AG09319 (cell line): ENCODE results near the gene GAS7.

Experiments
- DNase-seq: peaks from one replicate; pipeline ENCODE4 v3.0.0-alpha.2; 2010; ENCODE audit warnings: low read depth; ENCODE audit errors: extremely low read depth
- TF ChIP-seq, protein P1 (sequence below): IDR thresholded peaks from 2 replicates; pipeline ENCODE4 v1.5.1; 2011; ENCODE audit warnings: low read depth, mild to moderate bottlenecking, inconsistent platforms, low read length, moderate library complexity

The GAS7 gene

DNA sequence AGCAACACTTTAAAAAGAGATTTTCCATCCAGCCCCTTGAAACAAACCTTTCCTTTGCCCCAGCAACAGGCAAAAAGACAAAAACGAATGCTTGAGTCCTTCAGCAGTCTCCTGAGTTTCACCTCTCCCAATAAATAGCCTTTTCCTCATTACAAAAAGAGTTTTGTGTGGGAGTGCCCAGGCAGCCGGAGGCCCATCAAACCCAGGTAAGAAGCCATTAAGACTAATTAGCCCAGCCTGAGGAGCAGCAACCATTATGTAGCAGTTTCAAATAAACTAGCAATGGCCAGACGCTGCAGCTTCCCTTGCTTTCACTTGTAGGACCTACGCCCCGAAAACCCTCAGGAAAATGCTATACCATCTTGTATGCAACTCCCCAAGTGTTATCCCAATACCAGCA, 15.6 kb downstream of the GAS7 start:
- TF ChIP-seq, protein P1, sequence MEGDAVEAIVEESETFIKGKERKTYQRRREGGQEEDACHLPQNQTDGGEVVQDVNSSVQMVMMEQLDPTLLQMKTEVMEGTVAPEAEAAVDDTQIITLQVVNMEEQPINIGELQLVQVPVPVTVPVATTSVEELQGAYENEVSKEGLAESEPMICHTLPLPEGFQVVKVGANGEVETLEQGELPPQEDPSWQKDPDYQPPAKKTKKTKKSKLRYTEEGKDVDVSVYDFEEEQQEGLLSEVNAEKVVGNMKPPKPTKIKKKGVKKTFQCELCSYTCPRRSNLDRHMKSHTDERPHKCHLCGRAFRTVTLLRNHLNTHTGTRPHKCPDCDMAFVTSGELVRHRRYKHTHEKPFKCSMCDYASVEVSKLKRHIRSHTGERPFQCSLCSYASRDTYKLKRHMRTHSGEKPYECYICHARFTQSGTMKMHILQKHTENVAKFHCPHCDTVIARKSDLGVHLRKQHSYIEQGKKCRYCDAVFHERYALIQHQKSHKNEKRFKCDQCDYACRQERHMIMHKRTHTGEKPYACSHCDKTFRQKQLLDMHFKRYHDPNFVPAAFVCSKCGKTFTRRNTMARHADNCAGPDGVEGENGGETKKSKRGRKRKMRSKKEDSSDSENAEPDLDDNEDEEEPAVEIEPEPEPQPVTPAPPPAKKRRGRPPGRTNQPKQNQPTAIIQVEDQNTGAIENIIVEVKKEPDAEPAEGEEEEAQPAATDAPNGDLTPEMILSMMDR, result no peak
- no peak for DNase-seq

DNA sequence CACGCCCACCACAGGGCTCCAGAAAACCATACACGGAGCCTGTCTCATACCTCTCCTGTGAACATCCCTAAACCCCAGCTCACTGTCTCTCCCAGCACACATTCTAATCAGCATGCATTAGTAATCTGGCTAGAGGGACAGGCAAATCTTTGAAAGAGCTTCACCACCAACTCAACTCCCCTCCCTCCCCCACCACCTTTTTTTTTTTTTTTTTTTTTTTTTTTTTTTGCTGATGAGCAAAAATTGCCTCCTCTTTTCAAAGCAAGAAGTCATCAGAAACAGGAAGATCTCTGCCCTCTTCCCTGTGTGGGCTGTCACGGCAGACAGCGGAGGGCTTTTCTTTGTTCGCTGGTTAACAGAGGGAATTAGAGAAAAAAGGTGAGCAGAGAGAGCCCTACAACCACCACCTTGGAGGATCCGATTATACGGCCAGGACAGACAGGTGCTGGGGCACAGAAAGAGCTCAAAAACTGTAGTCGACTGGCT, 19.9 kb downstream of the GAS7 start:
- TF ChIP-seq, protein P1, result no peak
- no peak for DNase-seq

DNA sequence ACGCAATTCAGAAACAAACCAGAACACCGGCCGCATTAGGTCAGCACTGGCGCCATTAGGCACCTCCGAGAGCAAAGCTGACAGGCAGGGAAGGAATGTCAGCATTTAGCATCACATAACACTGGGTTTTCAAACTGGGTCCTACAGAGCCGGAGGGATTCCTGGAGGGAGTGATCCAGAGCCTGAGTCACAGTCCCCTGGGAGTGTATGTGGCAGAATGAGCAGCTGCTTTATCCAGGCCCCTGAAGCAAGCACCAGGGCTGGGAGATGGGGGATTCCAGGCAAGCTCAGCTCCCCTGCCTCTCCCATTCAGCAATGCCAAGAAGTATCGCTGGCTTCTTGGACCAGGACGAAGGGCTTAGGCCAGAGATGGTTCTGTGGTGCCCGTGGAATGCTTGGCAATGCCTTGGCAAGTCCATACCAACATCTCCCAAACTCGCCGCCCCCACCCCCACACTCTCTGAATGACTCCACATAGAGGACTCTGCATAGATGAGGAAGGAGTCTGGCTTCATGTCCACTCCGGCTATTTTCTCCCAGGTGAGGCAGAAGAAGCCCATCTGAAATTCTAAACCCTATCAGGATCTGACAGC, 20.4 kb downstream of the GAS7 start:
- no peak for DNase-seq
- TF ChIP-seq, protein P1, result no peak

DNA sequence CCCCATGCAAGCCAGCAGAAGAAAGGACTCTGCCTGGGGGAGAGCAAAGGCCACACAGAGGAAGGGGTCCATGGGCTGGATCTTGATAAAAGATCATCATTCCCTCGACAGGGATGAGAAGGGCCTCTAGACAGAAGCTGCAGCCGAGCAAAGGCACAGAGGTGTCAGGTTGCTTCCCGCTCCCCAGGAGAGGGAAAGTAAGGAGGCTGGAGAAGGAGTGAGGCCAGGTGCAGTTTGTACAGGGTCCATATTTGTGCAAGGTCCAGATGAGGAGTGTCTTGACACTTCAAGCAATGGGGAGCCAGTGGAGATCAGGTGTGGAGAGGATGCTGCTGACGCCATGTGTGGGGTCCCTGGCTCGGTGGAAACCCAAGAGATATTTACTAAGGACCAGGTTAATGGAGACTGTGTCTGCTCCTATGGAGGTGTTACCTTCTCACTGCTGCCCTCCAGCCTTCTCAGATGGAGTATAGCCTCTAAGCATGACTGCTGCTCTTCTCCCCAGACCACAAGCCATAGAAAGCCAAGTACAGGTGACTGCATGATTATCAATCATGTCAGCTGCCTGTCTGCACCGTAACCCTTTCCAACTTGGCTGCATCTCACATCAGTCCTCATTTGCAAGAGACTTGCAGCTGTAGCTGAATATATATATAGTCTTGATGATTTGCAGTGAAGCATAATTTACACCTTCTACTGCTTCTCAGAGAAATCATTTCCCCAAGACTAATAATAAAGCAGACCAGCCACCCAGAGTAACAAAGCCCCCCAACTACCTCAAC, 21.1 kb downstream of the GAS7 start:
- no peak for DNase-seq
- TF ChIP-seq, protein P1, result no peak

DNA sequence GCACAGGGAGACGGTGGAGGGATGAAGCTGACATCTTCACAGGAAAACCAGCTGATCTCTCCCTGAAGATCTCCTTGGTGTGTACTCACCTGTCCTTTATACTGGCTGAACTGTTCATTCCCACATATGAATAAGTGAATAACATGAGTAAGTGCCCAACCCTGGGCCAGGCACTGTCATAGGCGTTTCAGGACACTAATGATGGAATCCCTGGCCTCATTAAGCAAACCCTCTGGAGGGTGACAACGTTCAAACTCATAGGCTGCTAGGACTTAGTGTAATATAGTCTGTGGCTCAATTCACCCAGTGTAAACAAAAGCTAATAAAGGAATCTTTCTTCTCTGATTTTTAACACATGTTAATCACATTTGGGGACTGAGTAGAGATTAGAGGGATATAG, 24.5 kb downstream of the GAS7 start:
- DNase-seq, result no peak
- TF ChIP-seq, protein P1, result no peak

DNA sequence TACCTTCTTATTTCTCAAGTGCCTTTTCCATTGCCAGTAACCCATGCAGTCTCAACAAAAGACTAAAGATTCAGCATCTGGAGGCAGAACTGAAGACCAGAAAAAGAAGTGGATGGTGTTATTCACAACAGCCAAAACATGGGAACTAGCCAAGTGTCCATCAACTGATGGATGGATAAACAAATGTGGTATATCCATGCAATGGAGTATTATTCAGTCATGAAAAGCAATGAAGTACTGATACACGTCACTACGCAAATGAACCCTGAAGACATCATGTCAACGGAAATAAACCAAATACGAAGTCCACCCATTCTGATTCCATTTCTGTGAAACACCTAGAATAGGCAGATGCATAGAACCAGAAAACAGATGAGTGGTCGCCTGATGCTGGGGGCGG, 25.6 kb downstream of the GAS7 start:
- TF ChIP-seq, protein P1, result no peak

DNA sequence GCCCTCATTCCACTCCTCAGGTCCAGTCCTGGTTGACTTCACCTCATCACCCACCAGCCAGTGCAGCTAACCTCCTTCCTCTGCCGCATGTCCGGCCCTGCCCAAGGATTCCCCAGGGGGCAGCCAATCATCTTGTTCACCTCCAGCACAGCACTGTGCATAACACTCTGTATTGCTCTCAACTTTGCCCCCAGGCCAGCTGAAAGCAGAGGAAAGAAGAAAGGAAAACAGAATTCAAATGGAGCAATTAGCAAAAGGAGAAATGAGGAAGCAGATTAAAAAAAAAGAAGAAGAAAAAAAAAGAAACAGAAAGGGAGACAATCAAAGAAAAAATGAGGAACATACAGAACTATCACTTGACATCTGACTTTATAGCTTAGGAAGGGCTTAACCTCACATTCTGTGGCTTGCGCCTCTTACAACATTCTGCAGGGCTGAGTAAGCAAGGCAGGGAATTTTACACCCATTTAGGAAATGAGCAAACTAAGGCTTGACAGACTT, 26.1 kb downstream of the GAS7 start:
- TF ChIP-seq, protein P1, result no peak
- no peak for DNase-seq

More for the DNA sequence above, 25.6 kb downstream of the GAS7 start:
- no peak for DNase-seq
